SHP77 (cell line): ENCODE data around the gene KCNN4.
"Not testable (repeated sequence)": the region's sequence is repeated elsewhere in the genome, so short reads cannot be mapped to it uniquely, and the experiment has no call there.

Experiments
- DNase-seq, 2 experiments: peaks; one replicate each; lab custom pipeline; 2025; lab: John Stamatoyannopoulos, UW

The KCNN4 gene

GRCh38 chr19:43798546-43799409, 18.0 kb upstream of the KCNN4 start:
- no peak for DNase-seq

DNA sequence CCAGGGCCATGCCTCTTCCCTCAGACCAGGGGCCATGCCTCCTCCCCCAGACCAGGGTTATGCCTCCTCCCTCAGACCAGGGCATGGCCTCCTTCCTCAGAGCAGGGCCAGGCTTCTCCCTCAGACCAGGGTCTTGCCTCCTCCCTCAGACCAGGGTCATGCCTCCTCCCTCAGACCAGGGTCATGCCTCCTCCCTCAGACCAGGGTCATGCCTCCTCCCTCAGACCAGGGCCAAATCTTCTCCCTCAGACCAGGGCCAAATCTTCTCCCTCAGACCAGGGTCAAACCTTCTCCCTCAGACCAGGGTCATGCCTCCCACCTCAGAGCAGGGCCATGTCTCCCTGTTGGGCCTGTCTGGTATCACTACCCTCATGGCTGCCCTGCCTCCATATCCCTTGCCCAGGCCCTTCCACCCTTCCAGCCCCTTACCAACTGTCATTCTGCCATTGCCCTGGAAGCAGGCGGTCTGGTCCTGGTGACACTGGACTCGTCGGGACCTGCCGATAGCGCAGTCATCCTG, 17.3 kb upstream of the KCNN4 start:
- DNase-seq = no peak

DNA sequence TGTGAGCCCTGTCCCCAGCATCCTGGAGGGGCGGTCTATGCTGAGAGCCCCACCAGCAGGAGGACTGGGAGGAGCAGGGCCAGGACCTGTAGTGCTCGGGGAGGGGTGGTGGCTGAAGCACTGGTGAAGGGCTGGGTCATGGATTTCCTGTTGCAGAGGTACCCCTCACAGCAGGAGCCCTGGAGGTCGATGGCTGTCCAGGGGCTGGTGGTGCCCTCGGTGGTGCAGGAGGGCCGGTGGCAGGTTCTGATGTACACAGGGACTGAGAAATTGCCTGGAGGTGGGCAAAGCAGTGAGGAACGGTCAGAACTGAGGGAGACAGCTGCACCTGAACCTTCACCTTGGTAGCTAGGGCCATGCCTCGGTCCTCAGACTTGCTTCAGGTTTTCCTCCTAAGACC, 16.8 kb upstream of the KCNN4 start:
- DNase-seq = no peak

DNA sequence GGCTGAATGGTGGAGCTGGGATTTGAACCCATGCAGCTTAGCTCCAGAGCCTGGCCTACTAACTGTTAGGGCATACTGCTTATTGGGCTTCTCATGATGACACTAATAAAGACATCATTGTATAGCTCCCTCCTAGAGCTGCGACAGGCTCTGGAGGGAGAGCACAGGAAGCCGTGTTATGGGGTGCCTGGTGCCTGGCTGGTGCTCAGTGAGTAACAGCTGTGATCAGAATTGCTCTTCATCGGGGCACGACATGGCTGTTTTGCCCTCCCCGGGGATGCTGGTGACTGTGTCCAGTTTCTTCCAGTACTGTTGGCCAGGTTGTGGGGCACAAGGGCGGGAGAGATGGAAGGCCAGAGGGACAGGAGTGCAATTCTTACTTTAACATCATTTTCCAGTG, 16.3 kb upstream of the KCNN4 start:
- DNase-seq = no peak

GRCh38 chr19:43790587-43790986, 9.8 kb upstream of the KCNN4 start:
- DNase-seq = no peak

- DNase-seq = no peak
These were observed 8.3 kb upstream of the KCNN4 start for GRCh38 chr19:43789029-43789428.

- no peak for DNase-seq
These were observed 5.9 kb upstream of the KCNN4 start for GRCh38 chr19:43786665-43787064.

- peak; percentile 56 to 63 for DNase-seq
These were observed 4.4 kb upstream of the KCNN4 start for GRCh38 chr19:43784981-43785808.

DNA sequence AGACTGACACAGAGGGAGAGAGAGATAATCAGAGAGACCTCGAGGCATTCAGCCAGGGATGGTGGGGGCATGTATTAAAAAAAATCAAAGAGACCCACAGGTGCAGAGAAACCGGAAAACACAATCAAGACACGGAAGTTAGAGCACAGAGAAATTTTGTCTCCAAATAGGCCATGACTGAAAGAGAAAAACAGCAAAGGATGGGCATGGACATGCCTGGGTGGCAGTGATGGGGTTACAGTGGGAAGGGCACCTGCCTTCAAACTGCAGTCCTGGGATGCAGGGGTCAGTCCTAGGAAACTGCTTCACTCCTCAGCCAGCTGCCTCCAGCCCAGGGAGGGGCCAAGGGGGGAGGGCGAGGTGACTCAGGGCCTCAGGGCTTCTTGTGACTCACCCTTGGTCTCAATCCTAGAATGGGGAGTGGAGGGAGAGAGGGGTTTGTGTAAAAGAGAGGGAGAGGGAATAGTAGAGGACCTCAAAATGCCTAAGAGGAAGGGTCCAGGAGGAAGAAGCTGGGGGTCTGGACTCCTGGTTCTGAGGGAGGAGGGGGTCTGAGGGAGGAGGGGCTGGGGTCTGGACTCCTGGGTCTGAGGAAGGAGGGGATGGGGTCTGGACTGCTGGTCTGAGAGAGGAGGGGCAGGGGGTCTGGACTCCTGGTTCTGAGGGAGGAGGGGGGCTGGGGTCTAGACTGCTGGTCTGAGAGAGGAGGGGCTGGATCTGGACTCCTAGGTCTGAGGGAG, 3.6 kb upstream of the KCNN4 start:
- DNase-seq = no peak

- DNase-seq = no peak
These were observed 2.9 kb upstream of the KCNN4 start for GRCh38 chr19:43783636-43784035.

GRCh38 chr19:43782689-43783231, 2.0 kb upstream of the KCNN4 start:
- no peak for DNase-seq

- no peak for DNase-seq
These were observed 1.5 kb upstream of the KCNN4 start for GRCh38 chr19:43782311-43782660.

- DNase-seq = no peak
These were observed 997 bp upstream of the KCNN4 start for GRCh38 chr19:43781630-43782310.

DNA sequence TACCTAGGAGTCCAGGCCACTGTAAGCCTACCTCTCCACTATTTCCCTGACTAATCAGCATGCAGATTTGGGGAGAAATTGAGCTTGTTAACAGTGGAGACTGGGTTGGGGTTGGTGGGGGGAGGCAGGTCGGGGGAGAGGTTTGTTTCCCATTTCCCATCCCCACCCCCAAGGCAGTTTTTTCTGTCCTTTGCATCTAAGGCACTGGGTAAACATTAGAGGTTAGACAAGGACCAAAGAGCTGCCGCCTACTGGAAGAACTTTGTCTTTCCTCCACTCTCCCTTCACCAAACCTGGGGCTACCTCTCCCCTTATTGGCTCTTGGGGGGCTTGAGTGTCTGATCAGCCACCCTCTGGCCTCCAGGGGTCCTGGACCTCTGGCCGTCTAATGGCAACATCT, 953 bp downstream of the KCNN4 start:
- no peak for DNase-seq

GRCh38 chr19:43779147-43779819, 1.5 kb downstream of the KCNN4 start:
- no peak for DNase-seq

- DNase-seq = peak; percentile 74 to 78
These were observed 2.1 kb downstream of the KCNN4 start for GRCh38 chr19:43778651-43779050.

- no peak for DNase-seq
These were observed 3.5 kb downstream of the KCNN4 start for GRCh38 chr19:43777163-43777695.

- DNase-seq = no peak
These were observed 4.5 kb downstream of the KCNN4 start for GRCh38 chr19:43776286-43776685.

GRCh38 chr19:43775299-43775890, 5.4 kb downstream of the KCNN4 start:
- DNase-seq = no peak

GRCh38 chr19:43774940-43775258, 5.9 kb downstream of the KCNN4 start:
- not testable (repeated sequence) for DNase-seq
